GM23338 (cell line): ENCODE measurements around the gene CASP8.

Source experiments
- CREB1 ChIP-seq: fragments of 250-450 bp; sonication (Bioruptor Pico); IDR thresholded peaks from 2 replicates; pipeline ENCODE4 v1.5.0; 2020; ENCODE audit warnings: low read depth, mild to moderate bottlenecking, moderate library complexity
- CTCF ChIP-seq, 2 experiments: fragments of 200-600 bp in 1 of 2; sonication (generic) in 1 of 2; conservative IDR thresholded peaks; 2 replicates each; pipeline versions ENCODE4 v1.5.1 to v1.6.1; 2016 to 2017; ENCODE audit warnings: antibody characterized with exemption in 2 of 2, low read depth in 2 of 2, mild to moderate bottlenecking in 2 of 2, moderate library complexity in 1 of 2
- ETS1 ChIP-seq: IDR thresholded peaks from 2 replicates; pipeline ENCODE4 v1.6.1; 2016; ENCODE audit warnings: antibody characterized with exemption
- EZH2 ChIP-seq: fragments of 200-600 bp; sonication (generic); IDR thresholded peaks from one replicate; pipeline ENCODE4 v1.8.0; 2017; ENCODE audit warnings: antibody characterized with exemption, mild to moderate bottlenecking, low read depth; ENCODE audit not compliant: unreplicated experiment
- EZH2phosphoT487 ChIP-seq: fragments of 200-600 bp; sonication (generic); IDR thresholded peaks from one replicate; pipeline ENCODE4 v1.8.1; 2018; ENCODE audit warnings: antibody characterized with exemption; ENCODE audit not compliant: unreplicated experiment
- JUNB ChIP-seq: IDR thresholded peaks from one replicate; pipeline ENCODE4 v1.6.1; 2016; ENCODE audit warnings: antibody characterized with exemption; ENCODE audit not compliant: unreplicated experiment
- POLR2AphosphoS5 ChIP-seq: IDR thresholded peaks from 2 replicates; pipeline ENCODE4 v1.6.1; 2016; ENCODE audit warnings: antibody characterized with exemption, low read depth
- REST ChIP-seq: IDR thresholded peaks from one replicate; pipeline ENCODE4 v1.6.1; 2018; ENCODE audit warnings: antibody characterized with exemption; ENCODE audit not compliant: unreplicated experiment
- STAT1 ChIP-seq: IDR thresholded peaks from one replicate; pipeline ENCODE4 v1.6.1; 2016; ENCODE audit warnings: antibody characterized with exemption; ENCODE audit not compliant: unreplicated experiment
- ZNF331 ChIP-seq: fragments of 250-450 bp; sonication (Bioruptor Pico); IDR thresholded peaks from 2 replicates; pipeline ENCODE4 v1.5.0; 2020; ENCODE audit warnings: low read depth, mild to moderate bottlenecking, moderate library complexity

- no peak for TF ChIP-seq CTCF (conservative IDR thresholded peaks at IDR 0.05; ENCODE audit: low read depth in 2 of 2)
- TF ChIP-seq EZH2phosphoT487: no peak
- TF ChIP-seq POLR2AphosphoS5: no peak
- TF ChIP-seq EZH2: no peak
- TF ChIP-seq CREB1 (CRISPR knock-in tag): no peak
- TF ChIP-seq ETS1: no peak
- TF ChIP-seq REST: no peak
- no peak for TF ChIP-seq STAT1
- TF ChIP-seq ZNF331 (CRISPR knock-in tag): no peak
- no peak for TF ChIP-seq JUNB
Observed at GRCh38 chr2:201264472-201265173, 4.3 kb downstream of the CASP8 start.
